Heart left ventricle (tissue), 16 donors: ENCODE data around the gene NUTM2F. TPM values are rescaled to one million over a fixed set of nuclear protein-coding genes. Genes with fewer than 3 reads are reported as not detected.

ENCODE experiments used
- ATAC-seq, 4 donors: fragments of 200-7000 bp; cut with Tn5 transposase; one replicate each; pipeline ENCODE4 v1.9.1; 2020 to 2022; ENCODE audit warnings: moderate library complexity in 4 of 4, mild to moderate bottlenecking in 3 of 4, moderate number of reproducible peaks in 1 of 4
- DNase-seq, 5 donors: peaks; one replicate each; pipeline ENCODE4 v3.0.0-alpha.2; 2020
- H3K27ac ChIP-seq, 12 donors: fragments of 200-600 bp; sonication (generic) in 4 of 12; one replicate each; pipeline versions ENCODE4 v1.5.0 to v1.8.0; 2016 to 2022; ENCODE audit warnings: mild to moderate bottlenecking in 2 of 12
- H3K27me3 ChIP-seq, 9 donors: fragments of 200-600 bp; sonication (generic) in 2 of 9; one replicate each; pipeline versions ENCODE4 v1.5.1 to v1.8.0; 2016 to 2022; ENCODE audit warnings: mild to moderate bottlenecking in 3 of 9
- H3K36me3 ChIP-seq, 9 donors: fragments of 200-600 bp; sonication (generic) in 2 of 9; one replicate each; pipeline versions ENCODE4 v1.5.0 to v1.8.0; 2018 to 2022; ENCODE audit warnings: mild to moderate bottlenecking in 2 of 9
- H3K4me1 ChIP-seq, 12 donors: fragments of 200-600 bp; sonication (generic) in 4 of 12; one replicate each; pipeline versions ENCODE4 v1.5.0 to v1.8.0; 2016 to 2022; ENCODE audit warnings: mild to moderate bottlenecking in 3 of 12
- H3K4me3 ChIP-seq, 12 donors: fragments of 200-600 bp; sonication (generic) in 4 of 12; one replicate each; pipeline versions ENCODE4 v1.5.0 to v1.8.0; 2017 to 2022; ENCODE audit warnings: mild to moderate bottlenecking in 9 of 12, moderate library complexity in 4 of 12
- H3K9me3 ChIP-seq, 12 donors: fragments of 200-600 bp; sonication (generic) in 4 of 12; one replicate each; pipeline versions ENCODE4 v1.5.0 to v1.8.0; 2016 to 2022; ENCODE audit warnings: mild to moderate bottlenecking in 1 of 12
- POLR2A ChIP-seq, 2 donors: fragments of 450-650 bp; IDR thresholded peaks; one replicate each; pipeline ENCODE4 v1.6.1; 2017; ENCODE audit warnings: antibody characterized with exemption in 2 of 2, mild to moderate bottlenecking in 2 of 2, moderate library complexity in 2 of 2
- WGBS, 4 donors: extraction: QIAGEN DNeasy Blood & Tissue Kit in 2 of 4; methylation state at CpG; one replicate each; pipeline versions ENCODE4 v1.1.5 to v1.1.7; 2013 to 2018; 5-methylcytosine and 5-hydroxymethylcytosine counted together
- intact Hi-C, 10 donors: fragments of 100-400 bp; cut with DNase I; formaldehyde crosslinking; loops; one replicate each; pipeline versions ENCODE4 v1.11.1 to v1.14.2; 2022
- polyA plus RNA-seq, 2 donors: library from polyadenylated mRNA; stranded (reverse); fragments of 200-250 nt; gene quantifications; one replicate each; pipeline ENCODE4 v1.2.3, GENCODE V29; 2013
- total RNA-seq, 9 donors: library from RNA; depleted of rRNA in 2 of 9; stranded (reverse); fragments of >200 nt in 2 of 9; fragmentation: NEBNext Ultra II Directional in 3 of 9; extraction: Animal tissue kit (Norgen Biotek cat#: 25700) in 3 of 9; gene quantifications; one replicate each; pipeline versions ENCODE4 v1.1.0 to v1.2.4, GENCODE V29; 2016 to 2023
- TF ChIP-seq, protein P1 (sequence below), 12 donors: fragments of 200-600 bp; sonication (generic) in 4 of 12; IDR thresholded peaks; one replicate each; pipeline versions ENCODE4 v1.5.0 to v1.8.0; 2018 to 2022; ENCODE audit warnings: antibody characterized with exemption in 12 of 12, mild to moderate bottlenecking in 5 of 12
- donor health status: ischemic (EF 13 %, LVEDD 7.1; RV severe dilation, severe dysfunction).
- donor health status: healthy with polysubstance abuse.
- donor health status: DM: no; HTN: yes; CAD: no.
- donor health status: DM: no; HTN: no; CAD: no.
- donor health status: ischemic (EF 25% LVEDD 6.9; RV normal size, moderate dysfunction).
- donor health status: ischemic (EF 25% LVEDD 5.7; RV mildly dilated, moderate dysfunction).
- donor health status: healthy.
- donor health status: DM: yes; HTN: yes; CAD: no.
- donor health status: ischemic (EF 35%, LVEDD 5.7; RV mildly dilated, moderate dysfunction).
- donor health status: nonischemic (EF 11% LVEDD 7.7; RV severe dilation, severe dysfunction).
- donor health status: DM: yes; HTN: yes; CAD: no.
- donor health status: PGD.
- donor health status: ischemic (EF 29% LVEDD 5.4; RV normal size, mild dysfunction).
- donor health status: nonischemic (EF 23%, LVEDD 6.1; RV moderate dilation, normal function).

The NUTM2F gene
- total and polyA plus RNA-seq, 11 donors, result not detected

DNA sequence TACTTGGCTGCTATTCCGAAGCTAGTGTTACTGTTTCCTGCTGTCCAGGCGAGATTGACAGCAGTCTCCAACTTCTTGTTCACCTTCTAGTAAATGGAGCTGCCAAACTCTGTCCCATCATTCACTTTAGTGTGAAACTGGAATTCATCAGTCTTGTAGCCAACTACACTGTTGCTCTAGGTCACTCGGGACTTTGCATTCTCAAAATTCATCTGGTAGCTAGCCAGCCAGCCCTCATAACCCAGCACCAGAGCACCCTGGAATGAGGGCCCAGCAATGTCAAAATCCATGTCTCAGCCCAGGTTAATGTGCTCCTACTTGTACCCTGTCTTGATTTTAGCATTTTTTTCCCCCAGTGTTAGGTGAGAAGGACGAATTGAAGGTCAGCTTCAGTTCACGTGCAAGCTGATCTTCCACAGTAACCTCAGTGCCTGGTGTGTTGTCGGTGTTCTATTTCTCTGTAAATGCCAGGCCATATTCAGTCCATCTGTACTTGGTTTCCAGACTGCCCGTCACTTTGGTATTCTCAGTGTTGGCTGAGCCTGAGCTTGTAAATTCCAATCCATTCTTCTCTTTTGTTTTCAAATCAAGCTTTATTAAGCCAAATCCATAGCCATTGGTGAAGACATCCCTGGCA, 40.4 kb downstream of the NUTM2F start:
- Histone ChIP-seq H3K27ac (peak overlapping the region in 6 of 12 donors; percentile 12 to 72 (median 60)), H3K27me3 (no peaks in the 10 kb centered on the region), H3K4me1 (peaks cover 0 to 11% (median 0%) of the 10 kb centered on the region in 12 donors), H3K36me3 (peaks cover 0 to 11% (median 8%) of the 10 kb centered on the region in 9 donors), H3K4me3 (no peak overlapping the region), H3K9me3 (peaks cover 0 to 8% (median 0%) of the 10 kb centered on the region in 12 donors)
- peak in 2 of 5 donors; percentile 18 to 38 for DNase-seq
- intact Hi-C loops, result no loop called here
- 54 to 57% (median 56%) methylated on average over 7 of the region's 7 CpGs for WGBS, 4 donors
- peak; percentile 86 to 93 (median 89) for ATAC-seq
- TF ChIP-seq, protein P1, sequence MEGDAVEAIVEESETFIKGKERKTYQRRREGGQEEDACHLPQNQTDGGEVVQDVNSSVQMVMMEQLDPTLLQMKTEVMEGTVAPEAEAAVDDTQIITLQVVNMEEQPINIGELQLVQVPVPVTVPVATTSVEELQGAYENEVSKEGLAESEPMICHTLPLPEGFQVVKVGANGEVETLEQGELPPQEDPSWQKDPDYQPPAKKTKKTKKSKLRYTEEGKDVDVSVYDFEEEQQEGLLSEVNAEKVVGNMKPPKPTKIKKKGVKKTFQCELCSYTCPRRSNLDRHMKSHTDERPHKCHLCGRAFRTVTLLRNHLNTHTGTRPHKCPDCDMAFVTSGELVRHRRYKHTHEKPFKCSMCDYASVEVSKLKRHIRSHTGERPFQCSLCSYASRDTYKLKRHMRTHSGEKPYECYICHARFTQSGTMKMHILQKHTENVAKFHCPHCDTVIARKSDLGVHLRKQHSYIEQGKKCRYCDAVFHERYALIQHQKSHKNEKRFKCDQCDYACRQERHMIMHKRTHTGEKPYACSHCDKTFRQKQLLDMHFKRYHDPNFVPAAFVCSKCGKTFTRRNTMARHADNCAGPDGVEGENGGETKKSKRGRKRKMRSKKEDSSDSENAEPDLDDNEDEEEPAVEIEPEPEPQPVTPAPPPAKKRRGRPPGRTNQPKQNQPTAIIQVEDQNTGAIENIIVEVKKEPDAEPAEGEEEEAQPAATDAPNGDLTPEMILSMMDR (IDR thresholded peaks at IDR 0.05), result no peak
- TF ChIP-seq POLR2A (IDR thresholded peaks at IDR 0.05), result no peak

DNA sequence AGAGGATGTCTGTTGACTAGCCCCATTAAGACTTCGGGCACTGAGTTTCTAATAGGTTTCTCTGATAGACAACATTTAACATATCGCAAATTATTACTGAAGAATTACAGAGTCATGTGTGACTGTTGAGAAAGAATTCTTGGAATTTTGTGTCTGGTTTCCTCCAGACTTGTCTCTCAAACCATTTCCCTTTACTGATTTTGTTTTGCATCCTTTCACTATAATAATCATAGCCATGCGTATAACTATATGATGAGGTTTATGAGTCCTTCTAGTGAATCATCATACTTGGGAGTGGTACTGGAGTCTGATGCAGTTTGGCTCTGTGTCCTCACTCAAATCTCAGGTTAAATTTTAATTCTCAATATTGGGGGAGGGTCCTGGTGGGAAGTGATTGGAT, 42.3 kb downstream of the NUTM2F start:
- Histone ChIP-seq H3K27ac (no peak overlapping the region), H3K9me3 (peaks cover 0 to 4% (median 0%) of the 10 kb centered on the region in 12 donors), H3K4me1 (peaks cover 0 to 11% (median 0%) of the 10 kb centered on the region in 12 donors), H3K36me3 (peaks cover 0 to 10% (median 5%) of the 10 kb centered on the region in 9 donors), H3K27me3 (no peaks in the 10 kb centered on the region), H3K4me3 (no peak overlapping the region)
- intact Hi-C loops, result no loop called here
- ATAC-seq, result no peak
- WGBS, 4 donors, result 93 to 98% (median 96%) methylated on average over 3 of the region's 3 CpGs
- no peak for DNase-seq
- TF ChIP-seq, protein P1 (IDR thresholded peaks at IDR 0.05), result no peak
- no peak for TF ChIP-seq POLR2A (IDR thresholded peaks at IDR 0.05)

DNA sequence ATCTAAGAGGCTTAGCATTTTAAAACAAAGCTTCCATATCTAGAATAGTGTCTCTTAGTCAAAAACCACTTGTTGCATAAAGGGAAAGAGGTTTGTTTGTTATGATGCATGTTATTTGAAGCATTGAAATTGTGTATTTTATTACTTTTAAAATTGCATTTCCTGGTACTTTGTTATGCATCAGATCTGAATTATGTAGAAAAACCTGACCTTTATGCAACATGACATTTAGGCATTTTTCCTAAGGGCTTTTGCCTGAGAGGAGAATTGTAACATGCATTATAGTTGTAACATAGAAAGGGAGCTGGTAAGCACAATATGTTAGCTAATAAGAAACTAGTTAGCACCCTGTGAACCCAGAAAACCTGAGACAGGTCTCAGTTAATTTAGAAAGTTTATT, 47.3 kb downstream of the NUTM2F start:
- H3K9me3 ChIP-seq, result peaks cover 0 to 6% (median 0%) of the 10 kb centered on the region in 12 donors
- DNase-seq (no peak), ATAC-seq (no peak)
- H3K27me3 ChIP-seq, result no peaks in the 10 kb centered on the region
- H3K4me3 ChIP-seq, result no peak overlapping the region
- no peaks in the 10 kb centered on the region for H3K4me1 ChIP-seq
- TF ChIP-seq, protein P1 (IDR thresholded peaks at IDR 0.05), result no peak
- no peak for TF ChIP-seq POLR2A (IDR thresholded peaks at IDR 0.05)
- intact Hi-C loops, result no loop called here
- H3K36me3 ChIP-seq, result peaks cover 0 to 32% (median 25%) of the 10 kb centered on the region in 9 donors
- no peak overlapping the region for H3K27ac ChIP-seq

DNA sequence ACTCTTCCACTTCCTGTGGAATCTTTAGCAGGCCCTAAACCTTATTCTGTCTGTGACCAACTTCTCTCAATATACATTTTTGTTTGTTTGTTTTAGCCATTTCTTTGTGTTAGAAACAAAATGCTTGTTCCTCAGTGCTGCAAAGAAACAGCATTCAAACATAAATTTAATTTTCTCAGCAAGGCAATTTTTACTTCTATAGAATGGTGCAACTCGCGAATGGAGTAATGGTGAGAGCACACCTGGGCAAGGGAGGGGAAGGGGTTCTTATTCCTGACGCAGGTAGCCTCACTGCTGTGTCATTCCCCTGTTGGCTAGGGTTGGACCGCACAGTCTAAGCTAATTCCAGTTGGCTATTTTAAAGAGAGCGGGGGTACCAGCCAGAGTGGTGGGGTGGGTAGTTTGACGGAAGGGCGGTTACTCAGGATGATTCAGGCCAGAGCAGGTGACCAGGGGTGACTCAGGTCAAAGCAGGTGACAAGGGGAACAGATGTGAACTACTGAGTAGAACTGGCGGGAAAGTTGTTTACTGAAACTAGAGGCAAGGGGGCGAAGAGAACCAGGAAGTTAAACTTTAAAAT, 47.9 kb downstream of the NUTM2F start:
- no peak overlapping the region for H3K27ac ChIP-seq
- DNase-seq (no peak), ATAC-seq (no peak)
- no peak overlapping the region for H3K4me3 ChIP-seq
- TF ChIP-seq POLR2A (IDR thresholded peaks at IDR 0.05), result no peak
- TF ChIP-seq, protein P1 (IDR thresholded peaks at IDR 0.05), result no peak
- peaks cover 0 to 32% (median 25%) of the 10 kb centered on the region in 9 donors for H3K36me3 ChIP-seq
- H3K4me1 ChIP-seq, result no peaks in the 10 kb centered on the region
- intact Hi-C loops, result no loop called here
- no peaks in the 10 kb centered on the region for H3K27me3 ChIP-seq
- WGBS, 4 donors, result 89 to 98% (median 93%) methylated on average over 9 of the region's 9 CpGs
- H3K9me3 ChIP-seq, result peaks cover 0 to 6% (median 0%) of the 10 kb centered on the region in 12 donors
